CD4-positive, alpha-beta T cell treated with Interleukin-6 at 100 ng/mL for 8 hours (primary cell): Measurements from ENCODE around the gene AKAP7.
A peak's percentile ranks its signal among the peaks of the same experiment; 100 is the strongest.
"Not testable (repeated sequence)": the region's sequence is repeated elsewhere in the genome, so short reads cannot be mapped to it uniquely, and the experiment has no call there.

Experiments
- DNase-seq: peaks from one replicate; pipeline ENCODE4 v3.0.0-alpha.2; 2020; ENCODE audit warnings: mixed read lengths, low spot score

AKAP7 gene

DNA sequence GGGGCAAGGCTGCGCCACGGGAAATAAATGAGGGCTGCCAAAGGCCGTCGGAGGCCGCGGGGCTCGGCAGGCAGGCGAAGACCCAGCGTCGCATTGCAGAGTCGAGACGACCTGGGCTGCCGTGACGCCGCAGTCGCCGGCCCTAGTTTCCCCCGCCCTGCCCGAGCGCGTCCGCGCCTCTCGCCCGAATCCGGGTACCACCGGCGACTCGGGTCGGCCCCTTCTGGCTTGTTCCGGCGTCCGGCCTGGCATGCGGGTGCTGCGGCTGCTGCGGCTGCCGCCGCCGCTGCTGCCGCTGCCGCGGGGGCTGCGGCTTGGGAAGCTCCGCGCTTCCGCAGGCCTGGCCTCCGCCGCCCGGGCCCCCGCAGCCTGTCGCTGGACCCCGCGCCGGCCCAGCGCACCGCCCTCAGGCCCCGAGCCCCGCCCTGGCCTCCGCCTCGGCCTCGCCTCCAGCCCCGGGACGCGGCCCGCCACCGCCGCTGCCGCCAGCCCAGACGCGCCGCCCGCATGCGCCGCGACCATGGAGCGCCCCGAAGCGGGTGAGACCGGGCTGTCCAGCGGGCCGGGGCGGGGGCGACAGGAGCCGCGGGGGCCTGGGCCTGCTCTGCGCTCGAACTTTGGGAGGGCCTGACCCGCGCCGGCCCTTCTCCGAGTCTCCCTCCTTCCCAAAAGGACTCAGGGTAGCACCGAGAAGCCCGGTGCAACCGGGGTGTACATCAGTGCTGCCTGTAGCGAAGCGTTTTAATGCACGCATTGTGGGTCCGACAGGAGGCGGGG is at the start of gene AKAP7:
Gene AKAP7 (plus strand): TSS at position 224 of the 777 bp plus-strand sequence. CDS start 297 bp downstream, at position 521.
- peak; percentile 41 for DNase-seq

DNA sequence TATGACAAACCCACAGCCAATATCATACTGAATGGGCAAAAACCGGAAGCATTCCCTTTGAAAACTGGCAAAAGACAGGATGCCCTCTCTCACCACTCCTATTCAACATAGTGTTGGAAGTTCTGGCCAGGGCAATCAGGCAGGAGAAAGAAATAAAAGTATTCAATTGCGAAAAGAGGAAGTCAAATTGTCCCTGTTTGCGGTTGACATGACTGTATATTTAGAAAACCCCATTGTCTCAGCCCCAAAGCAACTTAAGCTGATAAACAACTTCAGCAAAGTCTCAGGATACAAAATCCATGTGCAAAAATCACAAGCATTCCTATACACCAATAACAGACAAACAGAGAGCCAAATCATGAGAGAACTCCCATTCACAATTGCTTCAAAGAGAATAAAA is 44.9 kb upstream of the AKAP7 start:
- not testable (repeated sequence) for DNase-seq

DNA sequence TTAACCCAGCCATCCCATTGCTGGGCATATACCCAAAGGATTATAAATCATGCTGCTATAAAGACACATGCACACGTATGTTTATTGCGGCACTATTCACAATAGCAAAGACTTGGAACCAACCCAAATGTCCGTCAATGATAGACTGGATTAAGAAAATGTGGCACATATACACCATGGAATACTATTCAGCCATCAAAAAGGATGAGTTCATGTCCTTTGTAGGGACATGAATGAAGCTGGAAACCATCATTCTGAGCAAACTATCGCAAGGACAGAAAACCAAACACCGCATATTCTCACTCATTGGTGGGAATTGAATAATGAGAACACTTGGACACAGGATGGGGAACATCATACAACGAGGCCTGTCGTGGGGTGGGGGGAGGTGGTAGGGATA is 43.3 kb upstream of the AKAP7 start:
- DNase-seq: not testable (repeated sequence)

DNA sequence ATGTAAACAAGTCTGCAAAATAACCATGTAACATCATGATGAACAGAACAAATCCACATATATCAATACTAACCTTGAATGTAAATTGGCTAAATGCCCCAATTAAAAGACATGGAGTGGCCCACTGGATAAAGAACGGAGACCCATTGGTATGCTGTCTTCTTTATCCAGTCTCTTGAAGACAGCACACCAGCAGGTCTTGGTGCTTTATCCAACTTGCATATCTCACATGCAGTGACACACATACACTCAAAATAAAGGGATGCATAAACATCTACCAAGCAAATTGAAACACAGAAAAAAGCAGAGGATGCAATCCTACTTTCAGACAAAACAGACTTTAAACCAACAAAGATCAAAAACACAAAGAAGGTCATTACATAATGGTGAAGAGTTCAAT is 41.9 kb upstream of the AKAP7 start:
- no peak for DNase-seq

DNA sequence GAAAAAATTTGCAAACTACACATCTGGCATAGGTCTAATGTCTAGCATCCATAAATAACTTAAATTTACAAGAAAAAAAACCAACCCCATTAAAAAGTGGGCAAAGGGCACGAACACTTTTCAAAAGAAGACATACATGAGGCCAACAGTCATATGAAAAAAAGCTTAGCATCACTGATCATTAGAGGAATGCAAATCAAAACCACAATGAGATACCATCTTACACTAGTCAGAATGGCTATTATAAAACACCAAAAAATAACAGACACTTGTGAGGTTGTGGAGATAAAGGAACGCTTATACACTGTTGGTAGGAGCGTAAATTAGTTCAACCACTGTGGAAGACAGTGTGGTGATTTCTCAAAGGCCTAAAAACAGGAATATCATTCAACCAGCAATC is 38.5 kb upstream of the AKAP7 start:
- DNase-seq: no peak

DNA sequence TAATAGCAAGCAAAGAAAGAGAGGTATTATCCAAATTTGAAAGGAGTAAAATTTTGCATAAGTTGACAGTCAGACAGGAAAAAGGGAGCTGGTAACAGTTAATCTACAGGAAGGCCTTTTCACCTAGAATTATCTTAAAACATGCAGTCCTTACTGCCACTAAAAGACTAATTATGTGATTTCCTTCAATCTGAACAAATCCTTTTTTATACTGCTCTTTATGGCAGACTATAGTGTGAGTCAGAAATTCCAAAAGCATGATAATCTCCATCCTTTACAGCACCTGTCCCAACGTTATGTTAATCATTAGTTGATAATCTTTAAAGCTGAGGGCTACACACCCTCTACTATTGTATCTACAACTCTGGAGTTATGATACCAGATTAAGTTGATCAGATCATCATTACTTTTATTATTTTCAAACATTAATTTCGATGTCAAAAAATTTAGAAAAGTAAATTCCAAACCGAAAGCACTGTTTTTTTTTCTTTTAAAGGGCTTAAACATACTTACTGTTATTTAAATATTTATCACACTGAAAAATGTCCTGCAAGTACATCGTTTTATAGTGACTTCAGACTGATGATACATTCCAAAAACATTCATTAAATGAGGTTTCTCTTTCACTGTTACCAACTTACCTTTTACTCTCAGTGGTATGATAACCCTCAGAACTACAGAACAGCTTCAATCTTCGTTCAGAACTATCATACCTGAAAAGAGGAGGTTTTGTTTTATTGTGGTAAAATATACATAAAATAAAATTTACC is 33.2 kb upstream of the AKAP7 start:
- no peak for DNase-seq

DNA sequence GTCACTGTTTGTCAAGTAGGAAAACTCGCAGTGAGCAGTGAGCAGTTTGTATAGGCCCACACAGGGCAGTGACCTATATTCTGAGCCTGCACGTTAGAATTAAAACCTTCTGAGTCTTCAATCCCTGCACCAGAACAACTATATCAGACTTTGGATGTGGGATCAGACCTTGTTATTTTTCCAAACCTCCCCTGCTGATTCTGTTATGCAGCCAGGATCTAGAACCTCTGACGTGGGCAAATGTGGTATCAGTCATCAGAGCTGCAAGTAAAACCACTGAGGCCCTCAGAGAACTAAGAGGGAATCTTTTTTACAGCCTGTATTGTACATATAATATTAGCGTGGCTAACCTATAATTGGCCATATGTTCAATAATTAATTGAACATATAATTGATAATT is 32.0 kb upstream of the AKAP7 start:
- DNase-seq: no peak

DNA sequence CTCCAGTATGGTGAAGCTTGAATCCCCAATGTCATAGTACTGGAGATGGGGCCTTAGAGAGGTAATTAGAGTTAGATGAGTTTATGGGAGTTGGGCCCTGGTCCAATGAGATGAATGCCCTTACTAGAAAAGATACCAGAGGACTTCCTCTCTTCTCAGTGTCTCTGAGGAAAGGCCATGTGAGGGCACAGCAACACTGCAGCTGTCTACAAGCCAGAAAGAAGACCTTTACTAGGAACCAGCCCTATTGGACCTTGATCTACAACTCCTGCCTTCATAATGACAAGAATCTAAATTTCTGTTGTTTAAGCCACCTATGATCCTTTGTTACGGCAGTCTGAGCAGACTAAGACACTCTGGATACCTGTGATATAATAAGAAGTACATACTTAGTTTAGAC is 31.4 kb upstream of the AKAP7 start:
- no peak for DNase-seq

DNA sequence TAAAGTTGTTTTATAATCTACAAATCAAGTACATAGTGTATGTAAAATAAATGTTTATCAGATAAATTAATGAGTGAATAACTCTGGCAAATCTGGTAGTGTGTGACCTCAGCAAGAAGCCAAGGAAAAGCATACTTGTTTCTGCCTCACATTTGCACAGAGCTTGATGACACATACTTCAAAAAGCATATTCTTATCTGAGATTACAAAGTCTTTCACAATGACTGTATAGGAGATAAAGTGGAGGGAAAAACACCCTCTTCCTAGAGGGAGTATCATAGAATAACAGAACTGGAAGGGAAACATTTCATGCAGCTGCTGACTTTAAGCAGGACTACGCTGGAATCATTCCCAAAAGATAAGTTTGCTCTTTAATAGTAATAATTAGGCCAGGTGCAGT is 28.1 kb upstream of the AKAP7 start:
- no peak for DNase-seq

DNA sequence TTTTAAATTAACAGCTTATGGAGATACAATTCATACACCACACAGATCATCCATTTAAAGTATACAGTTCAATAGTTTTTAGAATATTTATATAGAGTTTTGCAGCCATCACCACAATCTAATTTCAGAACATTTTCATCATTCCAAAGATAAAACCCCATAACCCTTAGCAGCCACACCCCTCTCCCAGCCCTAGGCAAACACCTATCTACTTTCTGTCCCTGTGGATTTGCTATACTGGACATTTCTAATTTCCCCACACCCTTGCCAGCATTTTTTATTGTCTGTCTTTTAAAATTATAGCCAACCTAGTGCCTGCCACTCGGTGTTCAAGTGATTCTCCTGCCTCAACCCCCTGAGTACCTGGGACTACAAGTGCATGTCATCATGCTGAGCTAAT is 23.0 kb upstream of the AKAP7 start:
- DNase-seq: no peak

DNA sequence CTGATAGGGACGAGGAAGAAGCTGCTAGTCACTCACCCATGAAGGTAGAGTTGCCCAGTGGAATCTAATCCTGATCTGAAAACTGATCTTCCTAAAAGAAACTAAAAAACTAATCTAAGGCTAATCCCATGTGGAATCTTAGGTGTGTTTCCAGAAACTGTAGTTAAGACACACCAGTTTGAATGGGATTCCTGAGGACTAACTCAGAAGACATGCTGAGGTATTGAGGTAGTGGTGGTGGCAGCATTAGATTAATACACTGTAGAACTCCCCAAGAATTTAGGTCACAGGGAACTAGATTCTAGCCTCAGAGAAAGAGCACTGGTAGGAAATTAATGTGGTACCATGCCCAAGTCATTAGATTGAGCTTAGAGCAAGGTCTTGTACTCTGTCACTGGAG is 19.6 kb upstream of the AKAP7 start:
- no peak for DNase-seq

DNA sequence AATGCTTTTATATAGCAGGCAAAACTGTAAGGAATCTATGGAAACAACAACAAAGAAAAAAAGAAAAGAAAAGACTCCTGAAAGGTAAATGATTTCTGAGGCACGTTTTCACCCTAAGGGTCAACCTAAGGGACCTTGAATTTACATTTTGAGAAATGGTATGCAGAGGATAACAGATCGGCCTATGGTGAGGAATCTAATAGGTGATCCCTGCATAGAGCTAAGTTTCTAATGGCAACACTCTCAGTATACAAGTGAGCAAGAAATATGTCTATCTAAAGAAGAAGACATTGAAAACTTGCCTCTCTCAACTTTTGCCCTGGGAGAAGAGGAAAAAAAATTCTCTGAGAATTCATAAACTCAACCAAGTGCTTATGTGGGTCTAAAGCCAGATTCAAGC is 18.9 kb upstream of the AKAP7 start:
- no peak for DNase-seq

DNA sequence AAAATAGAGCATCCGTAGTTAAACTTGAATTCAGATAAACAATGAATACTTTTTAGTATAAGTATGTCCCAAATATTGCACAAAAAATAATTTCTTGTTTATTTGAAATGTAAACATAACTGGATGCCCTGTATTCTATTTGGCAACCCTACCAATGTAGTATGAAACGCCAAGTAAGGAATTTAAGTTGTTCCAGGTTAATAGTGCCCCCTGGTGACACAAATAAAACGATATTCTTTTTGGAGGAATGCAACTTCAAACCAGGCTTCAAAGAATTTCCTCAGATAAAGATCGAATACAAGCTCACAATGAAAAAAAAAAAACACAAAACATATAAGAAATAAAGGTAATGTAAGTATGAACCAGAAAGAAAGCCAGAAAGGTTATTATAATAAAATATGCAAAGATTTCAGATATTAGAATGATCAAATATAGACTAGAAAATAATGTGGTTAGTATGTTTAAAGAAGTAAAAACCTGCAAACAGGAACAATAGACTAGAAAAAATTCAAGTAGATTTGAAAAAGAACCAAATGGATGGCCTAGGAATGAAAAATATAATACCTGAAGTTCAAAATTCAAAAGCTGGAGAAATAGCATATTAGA is 18.4 kb upstream of the AKAP7 start:
- DNase-seq: peak; percentile 38

DNA sequence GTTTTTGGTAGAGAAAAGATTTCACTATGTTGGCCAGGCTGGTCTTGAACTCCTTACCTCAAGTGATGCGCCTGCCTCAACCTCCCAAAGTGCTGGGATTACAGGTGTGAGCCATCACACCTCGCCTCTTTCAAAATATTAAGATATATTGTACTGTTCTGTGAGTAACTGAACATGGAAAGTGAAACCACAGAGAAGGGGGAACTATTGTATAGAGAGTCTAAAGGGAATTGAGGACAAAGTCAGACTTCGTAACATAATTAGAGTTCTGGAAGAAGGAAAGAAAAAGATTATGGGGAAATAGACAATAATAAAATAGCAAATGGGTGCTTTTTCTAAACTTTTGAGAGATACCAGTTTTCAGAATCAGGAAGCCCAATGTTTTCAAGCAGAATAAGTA is 17.4 kb upstream of the AKAP7 start:
- DNase-seq: no peak

DNA sequence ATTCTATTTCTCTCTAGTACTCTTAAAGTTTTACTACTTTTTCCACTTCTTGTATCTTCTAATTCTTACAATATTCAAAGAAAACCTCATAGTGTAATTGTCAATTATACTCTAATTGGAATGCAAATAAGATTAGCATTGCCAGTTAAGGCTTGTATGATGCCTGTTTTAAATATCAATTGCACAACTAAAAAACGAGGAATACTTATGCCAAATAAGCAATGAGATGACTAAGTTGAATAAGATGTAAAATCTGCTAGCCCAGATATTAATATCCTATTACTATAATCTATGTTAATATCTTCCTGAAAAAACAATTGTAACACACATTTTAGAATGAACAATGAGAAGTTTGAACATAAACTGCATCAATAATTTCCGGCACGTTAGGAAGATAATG is 13.3 kb upstream of the AKAP7 start:
- no peak for DNase-seq

DNA sequence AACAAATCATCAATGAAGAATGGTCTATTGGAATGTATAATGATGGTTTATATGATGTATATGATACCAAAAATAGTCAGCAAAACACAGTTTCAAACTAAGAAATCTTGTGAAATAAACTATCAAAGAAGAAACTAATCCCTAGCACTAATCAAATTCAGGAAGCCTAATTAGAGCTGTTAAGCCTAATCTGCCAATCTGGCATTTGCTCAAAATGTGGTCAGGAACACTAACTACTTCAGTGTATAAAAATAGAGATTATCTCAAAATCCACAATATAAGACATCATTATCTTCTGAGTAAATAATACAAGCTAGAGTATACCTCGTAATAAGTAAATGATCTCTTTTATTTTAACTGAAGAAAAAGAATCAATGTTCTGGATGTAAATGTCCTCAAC is 12.8 kb upstream of the AKAP7 start:
- no peak for DNase-seq

DNA sequence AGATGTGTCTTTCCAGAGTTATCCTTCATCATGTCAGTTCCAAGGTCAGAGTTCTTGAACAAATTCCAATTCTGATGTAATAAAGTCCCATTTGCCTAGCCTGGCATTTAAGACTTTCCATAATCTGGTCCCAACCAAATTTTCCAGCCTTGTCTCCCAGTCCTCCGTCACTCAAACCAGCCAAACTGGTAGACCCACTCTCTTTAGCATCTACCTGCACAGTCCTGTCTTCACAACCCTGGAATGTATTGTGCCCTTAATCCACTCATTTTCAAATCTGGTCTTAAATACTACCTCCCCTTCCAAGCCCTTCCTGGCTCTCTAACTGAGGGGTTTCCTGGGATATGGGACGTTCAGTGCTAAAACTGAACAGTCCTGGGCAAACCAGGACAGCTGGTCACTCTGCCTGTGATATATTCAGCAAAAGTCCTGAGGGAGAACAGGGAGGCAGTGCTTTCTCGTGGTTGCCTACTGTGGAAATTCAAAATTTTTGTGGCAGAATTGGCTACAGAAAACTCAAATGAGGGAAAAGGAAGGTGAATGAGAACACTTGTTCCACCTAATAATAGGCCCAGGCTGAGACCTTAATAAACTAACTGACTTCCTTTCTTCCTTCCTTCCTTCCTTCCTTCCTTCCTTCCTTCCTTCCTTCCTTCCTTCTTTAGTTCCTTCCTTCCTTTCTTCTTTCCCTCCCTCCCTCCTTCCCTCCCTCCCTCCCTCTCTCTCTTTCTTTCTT is 10.8 kb upstream of the AKAP7 start:
- no peak for DNase-seq

DNA sequence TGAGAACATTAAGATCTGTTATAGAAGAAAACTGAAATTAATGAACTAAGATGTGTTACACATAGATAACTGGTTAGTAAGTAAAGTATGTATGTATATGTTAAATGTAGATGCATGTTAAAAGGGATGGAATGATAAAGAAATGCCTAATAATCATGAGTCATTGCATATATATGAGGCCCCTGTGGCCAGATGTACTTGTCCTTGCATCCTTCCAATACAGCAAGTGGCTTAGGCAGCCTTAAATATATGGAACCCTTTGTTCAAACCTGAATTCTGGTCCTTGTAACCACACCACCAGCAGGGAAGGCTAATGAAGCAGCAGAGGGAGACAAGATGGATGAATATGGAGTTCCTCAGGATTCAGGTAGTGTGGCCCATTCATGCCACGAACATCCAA is 9.8 kb upstream of the AKAP7 start:
- no peak for DNase-seq

DNA sequence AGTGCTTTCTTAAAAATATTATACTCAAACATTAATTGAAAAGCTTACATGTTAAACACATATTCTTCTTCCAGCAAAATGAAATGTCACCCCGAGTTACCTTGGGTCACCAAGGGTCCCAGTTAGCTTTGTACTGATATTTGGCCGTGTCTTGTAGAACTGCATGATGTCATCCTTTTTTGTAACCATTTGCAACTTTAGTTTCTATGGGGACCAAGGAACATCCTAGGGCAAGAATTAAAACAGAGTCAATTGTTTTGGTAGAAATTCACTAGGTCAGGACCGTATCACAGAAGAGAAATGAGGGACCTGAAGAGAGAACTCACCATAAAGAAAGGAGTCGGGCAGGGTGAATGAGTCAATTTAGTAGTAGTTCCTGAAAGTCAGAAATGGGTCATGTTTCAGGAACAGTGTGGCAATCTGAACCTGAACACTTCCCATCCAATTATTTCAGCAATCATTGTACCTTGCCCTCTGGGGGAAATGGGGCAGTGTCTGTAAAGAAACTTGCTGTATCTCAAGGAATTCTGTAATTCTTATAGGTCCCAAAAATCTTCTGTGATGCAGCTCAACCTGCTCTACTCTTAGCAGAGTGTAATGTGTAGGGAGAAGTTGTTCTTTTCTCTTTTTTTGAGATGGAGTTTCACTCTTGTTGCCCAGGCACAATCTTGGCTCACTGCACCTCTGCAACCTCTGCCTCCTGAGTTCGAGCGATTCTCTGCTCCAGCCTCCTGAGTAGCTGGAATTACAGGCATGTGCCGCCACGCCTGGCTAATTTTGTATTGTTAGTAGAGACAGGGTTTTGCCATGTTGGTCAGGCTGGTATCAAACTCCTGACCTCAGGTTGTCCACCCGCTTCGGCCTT is 5.3 kb upstream of the AKAP7 start:
- DNase-seq: no peak

DNA sequence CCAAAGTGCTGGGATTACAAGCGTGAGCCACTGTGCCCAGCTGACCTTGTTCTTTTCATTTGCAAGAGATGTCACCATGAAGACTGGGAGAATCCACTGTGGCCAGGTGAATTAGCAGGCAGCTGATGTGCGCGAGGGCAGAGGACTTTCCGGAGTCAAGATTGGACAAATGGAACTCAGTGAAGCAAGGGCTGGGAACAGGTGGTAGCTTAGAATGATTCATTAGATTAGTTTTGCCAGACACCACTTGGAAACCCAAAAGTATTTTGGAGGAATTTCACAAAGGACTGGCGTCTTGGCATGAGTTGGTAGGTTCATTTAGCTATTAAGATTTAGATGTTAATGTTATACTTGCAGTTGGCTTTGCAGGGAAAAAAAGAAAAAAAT is 4.7 kb upstream of the AKAP7 start:
- DNase-seq: no peak

DNA sequence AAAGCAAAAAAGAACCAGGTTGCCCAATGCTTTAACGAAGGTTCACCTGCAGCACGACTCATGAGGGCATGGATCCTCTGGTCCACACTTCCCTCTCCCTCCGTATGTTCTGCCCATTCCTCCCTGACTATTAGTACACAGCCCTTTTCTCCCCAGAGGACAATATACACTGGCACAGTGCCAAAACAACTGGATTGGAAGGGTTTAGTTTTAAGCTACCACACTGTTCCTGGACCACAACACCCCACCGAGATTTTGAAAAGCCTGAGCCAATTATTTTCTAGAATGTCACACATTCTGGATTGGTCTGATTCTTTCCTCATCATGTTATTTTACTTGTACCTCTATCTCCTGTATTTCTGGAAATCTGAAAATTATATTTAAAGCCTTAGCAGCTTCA is 2.9 kb upstream of the AKAP7 start:
- no peak for DNase-seq
